A673 (cell line): Measurements from ENCODE around the gene SND1. TPM values are rescaled to one million over a fixed set of nuclear protein-coding genes. Genes with fewer than 3 reads are reported as not detected.

Experiments used
- BruUV-seq: library from RNA; stranded (reverse); fragments of 400-500 nt; replicated peaks from 2 replicates; lab custom pipeline; 2021; lab: Mats Ljungman, UMichigan
- CTCF ChIA-PET: fragments of 300-600 bp; sonication (Branson Sonifier 250); formaldehyde crosslinking; loops from one replicate; lab custom pipeline; 2022; ENCODE audit warnings: antibody characterized with exemption; lab: Charles Lee
- POLR2A ChIA-PET: fragments of 300-600 bp; sonication (Branson Sonifier 250); formaldehyde crosslinking; loops from one replicate; lab custom pipeline; 2022; ENCODE audit warnings: antibody characterized with exemption; ENCODE audit not compliant: low non-redundant PET; lab: Charles Lee
- DNase-seq: peaks from one replicate; pipeline ENCODE4 v3.0.0-alpha.2; 2015; ENCODE audit warnings: low spot score
- H3K27ac ChIP-seq: fragments of 200-600 bp; sonication (generic); 2 replicates; pipeline ENCODE4 v1.5.1; 2016; ENCODE audit warnings: mixed run types, low read depth, mild to moderate bottlenecking, mixed read lengths, antibody characterized with exemption, low read length; ENCODE audit not compliant: poor library complexity, severe bottlenecking
- H3K27me3 ChIP-seq: fragments of 200-600 bp; sonication (generic); replicated peaks from 2 replicates; pipeline ENCODE4 v1.6.1; 2017; ENCODE audit warnings: mixed run types, low read depth, mild to moderate bottlenecking, mixed read lengths, antibody characterized with exemption, low read length; ENCODE audit not compliant: insufficient read depth, poor library complexity
- H3K36me3 ChIP-seq: fragments of 200-600 bp; sonication (generic); 2 replicates; pipeline ENCODE4 v1.6.1; 2016; ENCODE audit warnings: mixed run types, mild to moderate bottlenecking, mixed read lengths, antibody characterized with exemption, low read length; ENCODE audit not compliant: insufficient read depth, poor library complexity, severe bottlenecking
- H3K4me1 ChIP-seq: fragments of 200-600 bp; sonication (generic); 2 replicates; pipeline ENCODE4 v1.6.1; 2017; ENCODE audit warnings: mixed run types, mild to moderate bottlenecking, mixed read lengths, antibody characterized with exemption, low read length; ENCODE audit not compliant: insufficient read depth, poor library complexity, severe bottlenecking
- H3K4me3 ChIP-seq: fragments of 200-600 bp; sonication (generic); 2 replicates; pipeline ENCODE4 v1.5.1; 2016; ENCODE audit warnings: low read depth, mixed run types, mild to moderate bottlenecking, mixed read lengths, low read length; ENCODE audit not compliant: poor library complexity, severe bottlenecking
- H3K9me3 ChIP-seq: fragments of 200-600 bp; sonication (generic); 2 replicates; pipeline ENCODE4 v1.6.1; 2016; ENCODE audit warnings: mixed run types, low read depth, mild to moderate bottlenecking, mixed read lengths, antibody characterized with exemption, low read length; ENCODE audit not compliant: poor library complexity, severe bottlenecking
- CTCF ChIP-seq: fragments of 300-800, 200-600 bp; sonication (generic); conservative IDR thresholded peaks from 2 replicates; pipeline ENCODE4 v1.5.1; 2017; ENCODE audit warnings: low read depth, mild to moderate bottlenecking, antibody characterized with exemption, low read length, moderate library complexity, mixed read lengths
- EZH2 ChIP-seq: fragments of 200-600 bp; sonication (generic); IDR thresholded peaks from 2 replicates; pipeline ENCODE4 v1.6.1; 2017; ENCODE audit warnings: borderline replicate concordance, low read depth, mild to moderate bottlenecking, mixed read lengths, antibody characterized with exemption, low read length; ENCODE audit not compliant: poor library complexity, severe bottlenecking
- intact Hi-C: fragments of 100-400 bp; cut with micrococcal nuclease; formaldehyde crosslinking; loops from one replicate; pipeline ENCODE4 v1.10.0; 2022; ENCODE audit not compliant: unreplicated experiment
- total RNA-seq: library from RNA; stranded (reverse); gene quantifications from 2 replicates; pipeline ENCODE4 v1.2.3, GENCODE V29; 2021

The SND1 gene
- total RNA-seq, 1 experiment from 2014 or later = 177 TPM

- no peak overlapping the region for H3K4me3 ChIP-seq
- ChIA-PET CTCF (no interaction called here), POLR2A (no interaction called here)
- peaks cover 29% of the 10 kb centered on the region for H3K4me1 ChIP-seq
- peak overlapping the region; percentile 41 for H3K27ac ChIP-seq
- H3K36me3 ChIP-seq = no peaks in the 10 kb centered on the region
- no peak for TF ChIP-seq CTCF
- no peak for TF ChIP-seq EZH2
- no peak for DNase-seq
- no peaks in the 10 kb centered on the region for H3K27me3 ChIP-seq
- BruUV-seq = no TSS peak
- no peaks in the 10 kb centered on the region for H3K9me3 ChIP-seq
- intact Hi-C loops = no loop called here
These were observed 142.1 kb downstream of the SND1 start for GRCh38 chr7:127794136-127794535.

- TF ChIP-seq EZH2 (no peak), CTCF (no peak)
- H3K27me3 ChIP-seq = no peaks in the 10 kb centered on the region
- no peak overlapping the region for H3K4me3 ChIP-seq
- ChIA-PET CTCF (no interaction called here), POLR2A (interaction anchor here (0.6 kb wide), 1 partner anchor 11 kb away, joined by 4 read pairs; no protein-coding TSS in a partner anchor)
- H3K9me3 ChIP-seq = no peaks in the 10 kb centered on the region
- no TSS peak for BruUV-seq
- peaks cover 25% of the 10 kb centered on the region for H3K4me1 ChIP-seq
- DNase-seq = peak; percentile 70
- intact Hi-C loops = no loop called here
- H3K27ac ChIP-seq = no peak overlapping the region
- H3K36me3 ChIP-seq = no peaks in the 10 kb centered on the region
These were observed 142.6 kb downstream of the SND1 start for GRCh38 chr7:127794551-127794950.

GRCh38 chr7:127798023-127798422, 146.0 kb downstream of the SND1 start:
- CTCF ChIA-PET = no interaction called here

More at GRCh38 chr7:127798023-127798422, 146.0 kb downstream of the SND1 start:
- no peak for TF ChIP-seq CTCF
- no peak for TF ChIP-seq EZH2
- intact Hi-C loops = no loop called here
- H3K9me3 ChIP-seq = no peaks in the 10 kb centered on the region
- no peak for DNase-seq
- POLR2A ChIA-PET = no interaction called here
- no TSS peak for BruUV-seq
- H3K27me3 ChIP-seq = no peaks in the 10 kb centered on the region
- no peak overlapping the region for H3K4me3 ChIP-seq
- no peak overlapping the region for H3K27ac ChIP-seq
- H3K4me1 ChIP-seq = peaks cover 23% of the 10 kb centered on the region
- H3K36me3 ChIP-seq = no peaks in the 10 kb centered on the region
